NCI-H2196 treated with DMSO at 0.1 percent for 48 hours (cell line): Measurements from ENCODE around the gene NR2E1.
A peak's percentile ranks its signal among the peaks of the same experiment; 100 is the strongest.

Source experiments
- DNase-seq: peaks from one replicate; lab custom pipeline; 2025; ENCODE audit not compliant: unreplicated experiment; lab: John Stamatoyannopoulos, UW

NR2E1 gene

DNA sequence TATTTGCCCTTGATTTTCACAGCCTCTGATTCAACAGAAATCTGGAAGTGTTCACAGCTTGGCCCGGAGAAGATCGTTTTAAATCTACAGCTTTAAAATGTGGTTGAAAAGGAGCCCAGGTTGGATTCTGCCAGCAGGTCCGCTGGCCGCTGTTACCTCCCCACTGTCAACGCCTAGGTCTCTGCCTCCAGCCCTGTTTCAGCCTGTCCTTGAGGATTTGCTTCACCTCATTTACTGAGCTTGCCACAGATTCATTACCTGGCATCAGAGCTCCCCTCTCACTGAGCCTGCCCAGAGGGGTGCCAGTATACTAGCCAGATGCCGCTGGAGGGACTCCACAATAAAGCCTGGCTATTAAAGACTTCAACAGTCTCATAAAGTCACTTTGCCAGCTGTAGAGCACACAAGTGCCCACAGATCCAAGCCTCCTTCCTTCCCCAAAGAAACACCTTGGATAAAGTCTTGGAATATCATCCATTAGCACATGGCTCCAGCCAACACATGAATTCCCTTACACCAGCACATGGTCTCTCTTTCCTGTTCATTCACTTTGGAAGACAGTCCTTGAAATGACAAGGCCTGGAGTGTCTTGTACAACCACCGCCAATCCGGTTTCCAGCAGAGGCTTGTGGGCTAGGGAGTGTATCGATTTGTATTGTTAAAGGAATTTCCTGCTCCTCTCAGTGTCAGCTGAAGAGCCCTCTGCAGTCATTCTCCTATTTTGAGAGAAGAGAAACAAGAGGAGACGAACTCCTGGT lies 9.5 kb upstream of the NR2E1 start:
- DNase-seq = peak; percentile 8

DNA sequence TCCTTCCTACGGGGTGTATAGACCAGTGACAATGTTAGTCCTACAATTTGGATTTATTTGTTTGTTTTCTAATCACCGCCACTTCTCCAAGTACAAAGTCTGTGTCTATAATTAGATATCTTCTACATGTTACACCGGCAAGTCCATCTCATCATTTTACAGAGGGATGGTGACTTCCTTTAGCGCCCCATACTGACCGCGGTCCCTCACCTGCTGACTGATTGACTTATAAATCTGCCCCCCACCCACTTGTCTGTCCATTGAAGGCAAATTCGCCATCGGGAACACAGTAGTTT lies 8.9 kb upstream of the NR2E1 start:
- no peak for DNase-seq

DNA sequence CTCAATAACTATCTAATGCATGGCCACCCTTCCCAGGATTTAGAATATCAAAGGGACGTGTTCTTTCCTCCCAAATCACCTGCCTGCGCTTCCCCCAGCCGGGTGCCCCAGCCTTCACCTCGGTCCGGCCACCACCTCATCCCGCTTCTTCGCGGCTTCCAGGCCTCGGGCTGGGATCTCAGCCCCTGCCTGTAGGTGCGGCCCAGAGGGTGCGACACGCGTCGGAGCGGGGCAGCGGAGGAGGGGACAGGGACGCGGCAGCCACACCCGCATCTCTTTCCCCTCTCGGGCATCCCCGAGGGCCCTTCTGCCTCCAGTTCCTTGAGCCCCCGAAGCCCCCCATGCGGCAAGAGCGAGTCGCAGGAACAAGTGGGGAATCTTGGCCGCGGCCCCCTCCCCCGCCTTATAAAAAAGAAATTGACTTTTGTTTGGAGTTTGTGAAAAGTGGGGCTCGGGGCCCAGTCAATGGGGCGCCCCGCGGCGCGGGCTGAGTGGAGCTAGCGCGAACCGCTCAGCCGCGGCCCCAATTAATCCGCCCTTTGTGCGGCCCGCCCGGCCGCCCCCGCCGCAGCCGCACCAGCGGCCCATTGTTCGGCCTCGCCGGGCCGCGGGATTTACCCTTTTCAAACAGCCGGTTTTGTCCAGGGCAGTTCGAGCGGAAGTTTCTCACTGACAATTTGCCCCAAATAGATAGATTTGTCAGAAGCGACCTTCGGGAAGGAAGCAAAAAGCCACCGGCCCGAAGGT lies 8.4 kb upstream of the NR2E1 start:
- no peak for DNase-seq

DNA sequence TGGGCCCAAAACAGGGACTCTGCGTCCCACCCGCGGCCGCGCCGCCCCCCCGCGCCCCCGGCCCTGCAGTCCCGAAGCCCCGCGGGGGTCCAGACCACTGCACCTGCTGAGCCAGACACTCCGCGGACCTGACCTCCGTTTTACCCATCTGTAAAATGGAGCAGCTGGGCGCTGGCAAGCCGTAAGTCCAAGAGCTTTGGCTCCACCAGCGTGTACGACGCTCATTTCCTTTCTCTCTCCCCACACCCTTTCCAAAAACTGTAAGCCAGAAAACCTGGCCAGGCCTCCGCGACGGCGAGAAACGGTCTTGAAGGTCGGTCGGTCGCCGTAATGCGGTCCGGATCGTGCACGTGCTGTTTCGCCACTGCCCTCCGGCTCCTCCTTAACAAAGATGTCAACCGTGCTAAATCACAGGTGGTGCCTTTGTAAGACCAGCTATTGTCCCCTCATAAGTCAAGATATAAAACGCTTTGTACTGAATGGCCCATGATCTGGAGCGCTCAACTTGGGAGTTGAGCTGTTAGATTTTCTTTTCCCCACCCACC lies 7.8 kb upstream of the NR2E1 start:
- DNase-seq = no peak

DNA sequence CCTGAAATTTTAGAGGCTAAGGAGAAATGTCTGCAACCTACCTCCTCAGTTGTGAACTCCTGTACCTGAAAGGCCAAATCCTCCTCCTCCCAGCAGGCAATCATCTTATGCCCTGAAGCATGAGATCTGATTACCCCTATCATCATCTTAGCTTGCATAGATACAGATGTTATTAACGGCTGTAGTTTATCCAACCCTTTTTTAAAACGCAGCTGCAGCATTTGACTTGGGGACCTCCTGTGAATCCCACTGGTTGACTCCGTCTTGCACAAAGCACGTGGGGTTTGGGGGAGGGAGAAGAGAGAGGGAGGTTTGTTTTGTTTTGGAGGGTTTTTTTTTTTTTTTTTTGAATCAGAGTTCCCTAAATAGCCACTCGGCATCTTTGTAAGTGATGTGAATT lies 5.8 kb upstream of the NR2E1 start:
- DNase-seq = no peak

DNA sequence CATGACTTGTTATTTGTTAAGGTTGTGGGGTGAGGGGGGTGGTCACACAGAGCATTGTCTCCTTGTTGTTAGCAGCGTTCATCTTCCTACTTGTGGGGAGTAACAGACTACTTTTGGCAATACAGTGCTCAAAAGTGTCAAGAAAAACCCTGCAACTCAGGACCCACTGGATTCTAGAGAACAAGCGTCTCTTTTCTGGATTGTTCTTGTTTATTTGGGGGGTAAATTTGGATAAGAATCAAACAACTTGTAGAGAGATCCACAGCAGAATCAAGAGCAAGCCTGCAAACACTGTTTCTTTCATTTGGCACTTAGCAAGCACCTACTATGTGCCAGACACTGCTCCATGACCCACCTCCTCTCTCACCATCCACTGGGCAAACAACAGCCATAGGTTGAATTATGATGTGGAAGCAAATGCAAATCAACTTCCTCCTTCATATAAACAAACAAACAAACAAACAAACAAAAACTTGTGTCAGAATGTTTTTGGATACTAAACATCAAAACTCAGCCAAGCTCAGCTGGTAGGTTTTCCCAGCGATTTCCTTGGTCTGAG lies 4.0 kb upstream of the NR2E1 start:
- DNase-seq = no peak

DNA sequence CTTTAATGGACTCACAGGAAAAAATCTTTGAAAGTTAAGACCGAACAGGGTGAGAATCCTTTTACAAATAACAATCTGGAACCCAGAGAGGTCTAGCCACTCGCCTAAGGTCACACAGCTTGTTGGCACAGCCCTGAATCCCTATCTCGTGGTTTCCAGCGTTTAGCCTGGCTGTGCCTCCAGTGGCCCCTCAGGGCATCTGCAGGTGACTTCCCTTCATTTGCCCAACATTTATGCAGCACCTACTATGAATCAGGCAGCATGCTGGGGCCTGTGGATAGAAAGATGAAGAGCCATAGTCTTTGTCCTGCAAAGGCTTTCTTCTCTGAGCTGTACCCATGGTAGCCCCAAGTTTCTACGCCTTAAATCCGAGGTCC lies 2.6 kb upstream of the NR2E1 start:
- no peak for DNase-seq

DNA sequence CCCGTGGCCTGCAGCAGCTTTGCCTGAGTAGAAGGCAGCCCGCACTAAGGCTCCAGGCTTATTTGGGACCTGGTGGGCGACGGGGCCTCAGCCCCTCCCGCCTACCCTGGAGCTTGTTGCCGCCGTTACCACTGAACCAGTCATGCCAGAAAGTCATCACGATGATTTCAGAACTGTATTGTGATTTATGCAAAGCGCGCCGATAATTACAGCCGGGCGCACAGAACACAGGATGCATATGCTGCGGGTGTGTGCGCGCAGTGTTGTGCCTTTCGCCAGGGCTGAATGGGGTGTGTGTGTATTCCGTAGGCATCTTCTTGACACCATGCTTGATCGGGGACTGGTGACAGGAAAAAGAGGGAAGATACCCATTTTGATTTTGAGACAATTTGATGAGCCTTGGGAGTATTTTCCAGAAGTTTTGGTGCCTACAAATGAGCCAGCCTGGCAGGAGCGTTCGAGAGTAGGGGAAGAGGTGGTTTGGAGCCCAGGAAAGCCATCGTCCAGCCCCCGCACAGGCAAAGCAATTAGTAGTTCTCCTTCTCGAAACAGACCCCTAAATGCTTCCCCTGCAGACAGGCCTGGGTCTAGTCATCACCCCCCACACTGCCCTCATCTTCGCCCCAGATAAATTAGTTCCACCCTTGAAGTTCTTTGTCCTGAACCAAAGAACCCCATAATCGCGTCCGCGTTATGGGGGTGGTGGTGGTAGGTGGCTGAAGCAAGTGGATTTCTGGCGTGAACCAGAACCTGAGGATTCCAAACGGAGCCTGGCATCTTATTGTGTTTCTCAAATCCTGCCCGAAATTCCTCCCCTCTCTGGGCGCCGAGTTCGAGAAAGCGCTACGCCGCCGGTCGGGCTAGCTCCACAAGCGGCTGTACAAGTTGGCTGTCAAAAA lies 1.9 kb upstream of the NR2E1 start:
- DNase-seq = no peak

DNA sequence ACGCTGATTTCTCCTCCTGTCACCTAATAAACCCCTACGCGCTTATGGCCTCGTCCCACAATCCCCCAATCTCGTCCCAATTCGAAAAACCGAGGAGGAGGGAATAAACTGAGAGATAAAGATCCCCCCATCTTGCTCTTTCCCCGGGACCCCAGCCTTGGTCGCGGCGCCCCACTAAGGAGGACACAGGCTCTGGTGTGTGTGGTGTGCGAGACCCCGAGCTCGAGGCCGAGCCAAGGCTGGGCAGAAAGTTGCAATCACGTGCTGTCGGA lies 1.3 kb upstream of the NR2E1 start:
- no peak for DNase-seq

DNA sequence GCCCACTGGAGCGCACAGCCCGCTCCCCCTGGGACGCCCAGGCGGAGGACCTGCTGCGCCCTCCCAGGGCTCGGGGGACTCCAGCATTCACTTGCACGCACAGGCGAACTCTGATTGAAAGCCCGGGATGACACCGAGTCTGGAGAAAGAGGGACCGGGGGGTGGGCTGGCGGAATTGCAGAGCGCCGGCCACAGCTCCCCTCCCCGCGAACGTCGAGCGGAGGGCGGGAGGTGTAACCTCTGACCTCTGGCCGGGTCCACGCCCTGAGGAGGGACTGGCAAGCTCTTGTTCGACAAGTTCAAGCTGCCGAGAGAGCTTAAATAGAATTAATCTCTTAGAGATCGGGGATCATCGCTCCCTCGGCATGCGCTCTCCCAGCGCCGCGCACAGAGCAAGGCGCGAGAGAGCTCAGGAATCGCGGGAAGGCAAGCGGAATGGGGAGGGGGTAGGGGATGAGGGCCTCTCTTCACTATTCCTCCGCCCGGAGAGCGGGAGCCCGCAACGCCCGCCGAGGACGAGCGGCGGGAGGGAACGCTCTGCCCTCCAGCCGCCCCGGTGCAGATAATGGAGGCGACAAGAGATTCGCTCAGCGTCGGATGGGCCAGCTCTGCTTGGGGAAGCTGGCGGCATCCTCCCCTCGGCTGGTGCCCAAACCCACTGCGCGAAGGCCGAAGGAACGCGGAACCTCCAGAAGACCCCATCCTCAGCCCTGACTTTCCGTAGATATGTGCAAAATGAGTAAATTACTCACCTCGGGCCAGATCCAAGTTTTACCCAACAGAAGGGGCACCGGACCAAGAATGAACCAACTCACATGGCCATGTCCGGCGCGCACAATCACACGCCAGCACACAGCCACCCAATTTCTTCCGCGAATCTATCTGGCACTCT lies 761 bp upstream of the NR2E1 start:
- no peak for DNase-seq

DNA sequence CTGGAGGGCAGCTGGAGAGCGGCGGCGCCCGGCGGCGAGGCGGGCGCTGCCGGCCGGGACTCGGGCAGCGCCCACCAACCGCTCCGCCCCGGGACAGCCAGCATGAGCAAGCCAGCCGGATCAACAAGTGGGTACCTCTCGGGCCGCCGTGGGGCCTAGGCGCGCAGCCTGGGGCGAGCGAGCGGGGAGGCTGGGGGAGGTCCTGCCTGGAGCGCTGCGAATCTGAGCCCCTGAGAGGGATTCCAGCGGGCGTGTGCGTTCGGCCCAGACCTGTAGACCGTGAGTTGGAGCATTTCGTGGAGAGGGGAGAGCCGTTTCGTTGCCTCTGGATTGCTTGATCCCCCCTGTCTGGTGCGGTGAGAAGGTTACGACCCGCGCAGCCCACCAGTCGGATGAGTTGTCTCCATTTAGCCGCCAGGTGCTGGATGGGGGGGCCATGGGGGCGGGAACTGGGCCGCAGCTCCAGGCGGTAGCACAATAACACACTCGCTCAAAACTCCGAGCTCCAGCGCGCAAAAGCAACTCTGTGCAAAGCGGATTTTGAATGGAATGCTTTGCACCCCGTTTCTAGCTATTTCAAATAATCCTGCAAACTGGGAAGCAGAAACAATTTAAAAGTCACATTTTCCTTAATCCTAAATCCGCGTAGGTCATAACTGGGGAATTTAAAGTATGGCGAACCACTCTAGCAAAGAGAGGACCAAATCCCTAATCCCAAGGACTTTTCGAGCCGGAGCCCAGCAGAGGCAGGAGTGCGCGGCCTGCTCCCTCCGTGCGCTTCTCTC lies 1.0 kb downstream of the NR2E1 start:
- no peak for DNase-seq

DNA sequence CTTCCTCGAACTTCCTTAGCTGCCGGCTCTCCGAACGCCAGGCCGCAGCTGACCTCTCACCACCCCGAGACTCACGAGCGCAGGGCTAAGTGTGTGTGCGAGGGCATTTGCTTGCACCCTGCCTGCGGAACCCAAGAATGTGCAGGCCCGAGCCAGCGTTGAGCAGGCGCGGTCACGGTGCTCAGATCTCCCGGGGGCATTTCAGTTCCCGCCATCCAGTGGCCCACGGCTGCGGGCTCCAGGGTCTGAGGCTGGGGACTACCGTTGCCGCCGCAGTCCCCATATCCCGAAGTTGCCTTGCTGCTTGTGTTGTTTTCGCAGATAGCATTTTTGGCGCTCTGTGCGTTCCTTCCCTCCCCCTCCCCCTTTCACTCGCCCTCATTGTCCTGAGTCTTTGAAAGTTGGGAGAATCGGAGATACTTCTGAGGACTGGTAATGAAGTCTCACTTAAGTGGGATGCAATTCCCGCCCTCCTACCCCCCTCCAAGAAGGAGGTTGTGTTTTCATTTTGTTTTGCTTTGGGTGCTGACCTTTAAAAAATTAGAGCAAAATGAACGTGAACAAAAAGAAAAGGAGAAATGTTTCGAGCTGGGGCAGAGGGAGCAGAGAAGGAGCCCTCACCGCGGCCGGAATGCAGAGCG lies 1.7 kb downstream of the NR2E1 start:
- DNase-seq = no peak

DNA sequence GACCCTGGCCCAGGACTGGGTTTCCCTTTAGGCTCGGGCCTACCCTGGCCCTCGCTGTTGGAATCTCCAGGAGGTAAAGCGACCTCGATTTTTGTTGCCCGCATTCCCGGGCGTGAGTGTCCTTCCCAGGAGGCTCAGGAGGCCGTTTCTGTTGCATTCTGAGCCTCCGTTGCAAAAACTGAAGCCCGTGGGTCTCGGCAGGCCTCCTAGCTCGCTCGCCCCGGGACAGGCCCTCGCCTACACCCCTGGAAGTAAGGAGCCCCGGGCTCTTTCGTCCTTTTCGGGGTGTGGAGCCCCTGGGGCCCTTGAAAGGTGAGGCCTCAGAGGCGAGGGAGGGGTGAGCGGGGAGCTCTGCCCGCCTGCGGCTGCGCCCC lies 2.3 kb downstream of the NR2E1 start:
- no peak for DNase-seq

DNA sequence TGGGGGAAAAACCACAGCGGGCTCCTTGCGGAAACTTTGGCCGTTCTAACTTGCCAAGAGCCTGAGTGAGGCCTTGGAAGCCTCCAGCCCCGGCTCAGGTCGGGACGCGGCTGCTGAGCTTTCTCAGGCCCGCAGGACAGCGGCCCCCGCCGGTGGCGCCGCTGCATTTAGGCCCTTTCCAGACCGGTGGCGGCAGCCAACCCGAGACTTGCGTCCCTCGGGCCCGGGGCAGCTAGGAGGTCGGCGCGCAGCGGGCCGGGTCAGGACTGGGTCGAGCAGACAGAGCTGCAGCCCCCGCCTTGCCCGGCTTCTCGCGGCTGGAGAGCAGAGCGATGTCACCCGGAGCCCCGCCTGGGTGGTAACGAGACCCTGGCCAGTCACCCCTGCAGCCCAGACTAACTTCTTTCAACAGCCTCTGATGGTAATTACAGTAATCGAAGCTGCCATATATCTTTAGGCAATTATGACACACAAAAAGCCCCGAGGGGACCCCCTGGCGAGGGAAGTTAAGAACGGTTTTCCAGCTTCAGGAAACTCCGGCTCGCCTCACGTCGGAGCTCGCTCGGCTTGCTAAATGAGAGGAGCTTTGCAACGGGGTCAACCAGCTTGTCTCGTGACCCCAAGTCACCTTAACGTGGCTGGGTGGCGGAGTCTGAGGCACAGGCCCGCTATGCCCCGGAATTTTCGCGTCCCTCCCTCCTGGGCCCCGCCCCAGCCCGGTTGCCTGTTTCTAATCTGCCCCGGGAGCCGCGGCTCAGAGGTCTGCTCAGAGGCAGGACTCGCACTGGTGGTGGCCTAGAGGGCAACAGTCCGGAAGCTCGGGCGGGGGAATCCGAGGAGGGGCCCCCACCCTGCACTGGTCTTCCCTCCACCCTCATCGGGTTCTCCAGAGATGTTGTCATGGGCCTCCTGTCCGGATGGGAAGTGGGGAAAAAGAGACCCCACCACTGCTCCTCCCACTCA lies 3.0 kb downstream of the NR2E1 start:
- no peak for DNase-seq

DNA sequence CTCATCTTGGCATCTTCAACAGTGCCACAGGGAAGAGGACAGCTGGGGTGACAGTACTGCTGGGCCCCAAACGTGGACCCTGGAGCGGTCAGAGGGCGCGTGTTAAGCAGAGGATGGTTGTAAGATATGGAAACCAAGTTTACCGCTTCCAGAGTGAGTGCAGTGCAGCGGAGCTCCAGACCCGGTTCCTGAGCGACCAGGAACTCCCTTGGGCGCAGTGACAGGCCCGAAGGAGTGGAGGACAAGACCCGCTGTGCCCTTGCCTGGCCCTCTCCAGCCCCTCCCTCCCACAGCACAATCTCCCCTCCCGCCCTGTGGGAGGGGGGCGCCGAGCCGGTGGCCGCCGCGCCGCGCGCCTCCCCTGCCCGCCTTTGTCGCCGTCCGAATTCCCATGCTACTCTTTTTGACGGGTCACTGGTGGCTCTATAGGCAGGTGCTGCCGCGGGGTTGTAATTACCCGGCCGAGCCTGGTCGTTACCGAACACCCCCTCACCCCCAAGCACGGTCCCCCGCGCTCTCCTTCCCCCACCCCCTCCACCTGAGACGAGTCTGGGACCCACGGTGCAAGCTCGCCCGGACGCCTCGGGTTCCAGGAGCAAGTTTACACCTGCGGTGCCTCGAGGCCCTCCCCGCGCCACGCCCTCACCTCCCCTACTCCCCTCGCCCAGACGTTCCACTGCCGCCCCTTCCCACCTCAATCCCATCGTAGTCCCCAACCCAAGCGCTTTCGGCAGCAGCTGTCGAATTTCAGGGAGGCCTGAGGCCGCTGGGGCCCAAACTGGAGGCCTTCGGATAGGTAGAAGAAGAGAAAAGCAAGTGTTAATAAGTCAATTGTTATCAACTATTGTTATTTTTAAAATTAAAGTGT lies 3.9 kb downstream of the NR2E1 start:
- no peak for DNase-seq

DNA sequence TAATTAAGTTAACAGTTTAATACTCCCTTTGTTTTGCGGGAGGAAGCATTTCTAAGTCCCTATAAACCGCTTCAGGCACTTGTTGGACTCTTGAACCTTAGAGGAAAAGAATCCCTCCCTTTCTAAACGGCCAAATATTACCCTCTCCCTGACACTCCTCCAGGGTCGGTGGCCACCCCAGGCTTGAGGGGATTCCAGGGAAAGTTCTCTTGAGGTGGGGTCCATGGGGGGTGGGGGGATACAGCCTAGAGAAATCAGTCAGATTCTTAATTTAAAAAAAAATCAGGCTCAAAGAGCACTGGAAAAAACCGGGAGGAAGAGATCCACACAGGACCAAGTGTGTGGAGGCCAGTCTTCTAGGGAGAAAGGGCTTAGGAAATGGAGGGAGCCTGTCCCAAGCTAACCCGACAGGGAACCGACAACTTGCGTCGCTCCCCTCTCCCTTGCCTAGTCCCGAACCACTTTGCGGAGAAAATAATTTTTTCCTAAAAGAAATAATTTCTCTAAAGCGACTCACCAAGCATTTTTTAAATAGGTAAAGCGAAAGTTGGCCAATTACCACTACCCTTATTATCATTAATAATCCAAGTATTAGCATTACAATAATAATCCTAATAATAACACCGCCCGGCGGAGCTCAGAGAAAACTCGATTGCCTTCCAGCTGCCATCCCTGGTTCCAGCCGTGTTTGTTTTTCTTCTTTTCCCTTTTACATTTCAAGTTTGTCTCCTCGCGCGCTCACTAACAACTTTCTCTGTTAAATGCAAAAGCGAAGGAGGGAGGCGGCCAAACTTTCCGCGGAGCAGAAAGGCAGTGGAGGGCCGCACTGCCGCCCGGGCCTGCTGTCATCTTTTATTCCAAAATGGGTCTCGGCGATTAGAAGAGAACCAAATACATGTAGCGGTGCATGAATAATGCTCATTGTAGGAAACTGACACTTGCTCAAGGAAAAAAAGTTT lies 4.8 kb downstream of the NR2E1 start:
- DNase-seq = no peak
